ENCODE measurements around the gene OS9. TPM values are rescaled to one million over a fixed set of nuclear protein-coding genes. Genes with fewer than 3 reads are reported as not detected.
"Not testable (repeated sequence)": the region's sequence is repeated elsewhere in the genome, so short reads cannot be mapped to it uniquely, and the experiment has no call there.

Gene OS9
- total RNA-seq (100 to 1,000 TPM; 140 to 261 TPM), polyA plus RNA-seq (ENCODE audit: insufficient read length in 2 of 2) (100 to 1,000 TPM; 178 to 203 TPM)
- long read RNA-seq, donor 1, transcript OS9-220 (14 exons, 2,135 nt), result major isoform, 18 of 59 reads
- long read RNA-seq, donor 1, transcript OS9-202 (15 exons, 2,691 nt), result minor isoform, 12 of 59 reads
- long read RNA-seq, donor 1, transcript OS9-216 (3 exons, 564 nt), result minor isoform, 7 of 59 reads
- long read RNA-seq, donor 1, transcript OS9-201 (14 exons, 2,505 nt), result minor isoform, 7 of 59 reads
- long read RNA-seq, donor 1, partial matches to known transcripts, result 0 of 59 reads
- long read RNA-seq, donor 1, other reads (novel, unspliced or antisense), result 5 of 59 reads
- long read RNA-seq, donor 2, transcript OS9-216 (3 exons, 564 nt), result major isoform, 9 of 15 reads
- long read RNA-seq, donor 2, partial matches to known transcripts, result 0 of 15 reads
- long read RNA-seq, donor 2, other reads (novel, unspliced or antisense), result 0 of 15 reads
- long read RNA-seq, donor 3, transcript OS9-216 (3 exons, 564 nt), result major isoform, 14 of 37 reads
- long read RNA-seq, donor 3, transcript OS9-202 (15 exons, 2,691 nt), result minor isoform, 6 of 37 reads
- long read RNA-seq, donor 3, partial matches to known transcripts, result 12 of 37 reads
- long read RNA-seq, donor 3, other reads (novel, unspliced or antisense), result 0 of 37 reads
- long read RNA-seq, donor 4, transcript OS9-220 (14 exons, 2,135 nt), result major isoform, 11 of 63 reads
- long read RNA-seq, donor 4, transcript OS9-201 (14 exons, 2,505 nt), result minor isoform, 5 of 63 reads
- long read RNA-seq, donor 4, transcript OS9-208 (2 exons, 1,028 nt), result minor isoform, 6 of 63 reads
- long read RNA-seq, donor 4, transcript OS9-216 (3 exons, 564 nt), result minor isoform, 8 of 63 reads
- long read RNA-seq, donor 4, partial matches to known transcripts, result 20 of 63 reads
- long read RNA-seq, donor 4, other reads (novel, unspliced or antisense), result 0 of 63 reads

- Histone ChIP-seq H3K27ac (ENCODE audit: low read depth, low read length) (peak within 1 kb of the TSS; percentile 67), H3K36me3 (ENCODE audit: control insufficient read depth, insufficient read depth, low read length) (peaks cover 26% of the 10 kb centered on the region), H3K27me3 (ENCODE audit: control insufficient read depth, insufficient read depth, low read length) (no peaks in the 10 kb centered on the region), H3K4me3 (ENCODE audit: low read depth, low read length) (peak within 1 kb of the TSS; percentile 80), H3K4me1 (ENCODE audit: control insufficient read depth, insufficient read depth, low read length) (peaks cover 6% of the 10 kb centered on the region), H3K9me3 (ENCODE audit: control insufficient read depth, insufficient read depth, low read length) (no peaks in the 10 kb centered on the region)
- peak; percentile 97 to 100 (median 98) for DNase-seq (ENCODE audit: low read depth in 4 of 6, low spot score in 6 of 6)
- WGBS (ENCODE audit: insufficient coverage), result under 1% methylated on average over 42 of the region's 45 CpGs
Measured at GRCh38 chr12:57693659-57694458, at the start of gene OS9. Gene OS9, plus strand, starts transcription at chr12:57694132. Its CDS starts 30 bp downstream, at chr12:57694162.

- WGBS (ENCODE audit: insufficient coverage), result 61% methylated on average over 6 of the region's 13 CpGs
- DNase-seq (ENCODE audit: low read depth in 4 of 6, low spot score in 6 of 6), result peak in 1 of 6 donors; percentile 25
- not testable (repeated sequence) for H3K27me3 ChIP-seq (ENCODE audit: control insufficient read depth, insufficient read depth, low read length); H3K27ac ChIP-seq (ENCODE audit: low read depth, low read length); H3K9me3 ChIP-seq (ENCODE audit: control insufficient read depth, insufficient read depth, low read length); H3K4me1 ChIP-seq (ENCODE audit: control insufficient read depth, insufficient read depth, low read length); H3K4me3 ChIP-seq (ENCODE audit: low read depth, low read length); H3K36me3 ChIP-seq (ENCODE audit: control insufficient read depth, insufficient read depth, low read length)
Measured at GRCh38 chr12:57645990-57646658, 47.8 kb upstream of the OS9 start.

- H3K27me3 ChIP-seq (ENCODE audit: control insufficient read depth, insufficient read depth, low read length); H3K4me1 ChIP-seq (ENCODE audit: control insufficient read depth, insufficient read depth, low read length); H3K36me3 ChIP-seq (ENCODE audit: control insufficient read depth, insufficient read depth, low read length); H3K27ac ChIP-seq (ENCODE audit: low read depth, low read length); H3K4me3 ChIP-seq (ENCODE audit: low read depth, low read length); H3K9me3 ChIP-seq (ENCODE audit: control insufficient read depth, insufficient read depth, low read length); DNase-seq (ENCODE audit: low read depth in 4 of 6, low spot score in 6 of 6): not testable (repeated sequence)
- WGBS (ENCODE audit: insufficient coverage), result no CpG with 5 or more reads among the region's 15 CpGs
Measured at GRCh38 chr12:57646659-57647049, 47.3 kb upstream of the OS9 start.

GRCh38 chr12:57654042-57654441 is 39.9 kb upstream of the OS9 start:
- H3K27me3 ChIP-seq (ENCODE audit: control insufficient read depth, insufficient read depth, low read length), result no peaks in the 10 kb centered on the region
- no peaks in the 10 kb centered on the region for H3K9me3 ChIP-seq (ENCODE audit: control insufficient read depth, insufficient read depth, low read length)
- H3K36me3 ChIP-seq (ENCODE audit: control insufficient read depth, insufficient read depth, low read length), result no peaks in the 10 kb centered on the region
- no peak overlapping the region for H3K27ac ChIP-seq (ENCODE audit: low read depth, low read length)
- no CpG with 5 or more reads among the region's 3 CpGs for whole genome bisulfite sequencing (ENCODE audit: insufficient coverage)
- no peak for DNase-seq (ENCODE audit: low read depth in 4 of 6, low spot score in 6 of 6)
- H3K4me1 ChIP-seq (ENCODE audit: control insufficient read depth, insufficient read depth, low read length), result no peaks in the 10 kb centered on the region
- H3K4me3 ChIP-seq (ENCODE audit: low read depth, low read length), result no peak overlapping the region

- Histone ChIP-seq H3K4me1 (ENCODE audit: control insufficient read depth, insufficient read depth, low read length) (no peaks in the 10 kb centered on the region), H3K27me3 (ENCODE audit: control insufficient read depth, insufficient read depth, low read length) (no peaks in the 10 kb centered on the region), H3K36me3 (ENCODE audit: control insufficient read depth, insufficient read depth, low read length) (no peaks in the 10 kb centered on the region), H3K27ac (ENCODE audit: low read depth, low read length) (no peak overlapping the region), H3K4me3 (ENCODE audit: low read depth, low read length) (no peak overlapping the region), H3K9me3 (ENCODE audit: control insufficient read depth, insufficient read depth, low read length) (no peaks in the 10 kb centered on the region)
- WGBS (ENCODE audit: insufficient coverage), result 82% methylated on average over 22 of the region's 23 CpGs
- no peak for DNase-seq (ENCODE audit: low read depth in 4 of 6, low spot score in 6 of 6)
Measured at GRCh38 chr12:57655541-57656240, 38.2 kb upstream of the OS9 start.

- 90% methylated on average over 2 of the region's 4 CpGs for WGBS (ENCODE audit: insufficient coverage)
- not testable (repeated sequence) for DNase-seq (ENCODE audit: low read depth in 4 of 6, low spot score in 6 of 6)
Measured at GRCh38 chr12:57656408-57656807, 37.5 kb upstream of the OS9 start.

GRCh38 chr12:57657744-57658143 is 36.2 kb upstream of the OS9 start:
- no peak for DNase-seq (ENCODE audit: low read depth in 4 of 6, low spot score in 6 of 6)
- no peaks in the 10 kb centered on the region for H3K36me3 ChIP-seq (ENCODE audit: control insufficient read depth, insufficient read depth, low read length)
- no peak overlapping the region for H3K27ac ChIP-seq (ENCODE audit: low read depth, low read length)
- H3K4me1 ChIP-seq (ENCODE audit: control insufficient read depth, insufficient read depth, low read length), result no peaks in the 10 kb centered on the region
- H3K4me3 ChIP-seq (ENCODE audit: low read depth, low read length), result no peak overlapping the region
- WGBS (ENCODE audit: insufficient coverage), result 42% methylated on average over 3 of the region's 3 CpGs
- no peaks in the 10 kb centered on the region for H3K9me3 ChIP-seq (ENCODE audit: control insufficient read depth, insufficient read depth, low read length)
- no peaks in the 10 kb centered on the region for H3K27me3 ChIP-seq (ENCODE audit: control insufficient read depth, insufficient read depth, low read length)

More at GRCh38 chr12:57656408-57656807, 37.5 kb upstream of the OS9 start:
- H3K4me1 ChIP-seq (ENCODE audit: control insufficient read depth, insufficient read depth, low read length); H3K27me3 ChIP-seq (ENCODE audit: control insufficient read depth, insufficient read depth, low read length); H3K36me3 ChIP-seq (ENCODE audit: control insufficient read depth, insufficient read depth, low read length); H3K9me3 ChIP-seq (ENCODE audit: control insufficient read depth, insufficient read depth, low read length); H3K27ac ChIP-seq (ENCODE audit: low read depth, low read length); H3K4me3 ChIP-seq (ENCODE audit: low read depth, low read length): not testable (repeated sequence)

GRCh38 chr12:57658890-57659289 is 35.0 kb upstream of the OS9 start:
- Histone ChIP-seq H3K27me3 (ENCODE audit: control insufficient read depth, insufficient read depth, low read length) (no peaks in the 10 kb centered on the region), H3K27ac (ENCODE audit: low read depth, low read length) (no peak overlapping the region), H3K9me3 (ENCODE audit: control insufficient read depth, insufficient read depth, low read length) (no peaks in the 10 kb centered on the region), H3K4me3 (ENCODE audit: low read depth, low read length) (no peak overlapping the region), H3K36me3 (ENCODE audit: control insufficient read depth, insufficient read depth, low read length) (no peaks in the 10 kb centered on the region), H3K4me1 (ENCODE audit: control insufficient read depth, insufficient read depth, low read length) (no peaks in the 10 kb centered on the region)
- 83% methylated on average over 1 of the region's 3 CpGs for WGBS (ENCODE audit: insufficient coverage)
- no peak for DNase-seq (ENCODE audit: low read depth in 4 of 6, low spot score in 6 of 6)

Measured in spinal cord (tissue), 10 donors.